ENCODE data around the gene KIF17. TPM values are rescaled to one million over a fixed set of nuclear protein-coding genes. Genes with fewer than 3 reads are reported as not detected.
A peak's percentile ranks its signal among the peaks of the same experiment; 100 is the strongest.

KIF17 gene
- total and polyA plus RNA-seq, 2 of the 8 experiments (the other 6 are each of a cell fraction or from before 2014, with no cell fraction given): 6.9 to 10.4 TPM

GRCh38 chr1:20729990-20730689 is 12.3 kb upstream of the KIF17 start:
- ChIA-PET POLR2A (ENCODE audit: partially characterized antibody) (interaction anchor here (1.6 to 7.8 kb wide), 3 partner anchors 14 to 57 kb away, joined by 10 to 68 read pairs (median 11); partner anchors contain the start of genes HP1BP3 and KIF17), CTCF (ENCODE audit: partially characterized antibody) (interaction anchor here (1.3 to 4.6 kb wide), 4 partner anchors 11 to 33 kb away, joined by 3 to 34 read pairs (median 18); partner anchors contain the start of gene KIF17)

More at GRCh38 chr1:20729990-20730689, 12.3 kb upstream of the KIF17 start:
- no peaks in the 10 kb centered on the region; a peak in 1 of 4 replicates for H3K79me2 ChIP-seq (ENCODE audit: control insufficient read depth in 1 of 2, insufficient read depth in 2 of 2, low read length in 2 of 2)
- peak in 1 of 2 experiments; percentile 54 for DNase-seq (ENCODE audit: low read depth in 1 of 2, low spot score in 2 of 2)
- H3K4me3 ChIP-seq (ENCODE audit: extremely low read depth in 1 of 4, insufficient read depth in 2 of 4, low read depth in 3 of 4, low read length in 4 of 4): peak overlapping the region in 1 of 4 experiments; percentile 33; a peak in 3 of 8 replicates
- no peak overlapping the region for H2BK5ac ChIP-seq (ENCODE audit: low read depth, low read length)
- H3K23ac ChIP-seq (ENCODE audit: insufficient read length): no peak overlapping the region
- H3K4me1 ChIP-seq (replicated peaks in 1 of 4; ENCODE audit: control insufficient read depth in 3 of 4, insufficient read depth in 4 of 4, low read length in 3 of 4): peaks cover 5 to 46% (median 35%) of the 10 kb centered on the region in 4 experiments
- H2BK120ac ChIP-seq (replicated peaks; ENCODE audit: low read depth, low read length): no peak overlapping the region
- no peak for FAIRE-seq
- H2BK12ac ChIP-seq (ENCODE audit: low read depth, low read length): peak overlapping the region; percentile 50; the same call in 1 of the 2 replicates
- H2AFZ ChIP-seq (ENCODE audit: low read length): no peak overlapping the region
- peaks cover 11% of the 10 kb centered on the region; the same call in 1 of the 2 replicates for H3K23me2 ChIP-seq (ENCODE audit: low read depth, low read length)
- H3K36me3 ChIP-seq (ENCODE audit: control insufficient read depth in 2 of 4, insufficient read depth in 4 of 4, low read length in 3 of 4): no peaks in the 10 kb centered on the region
- H3K14ac ChIP-seq (ENCODE audit: insufficient read length): no peak overlapping the region
- peaks cover 1 to 3% of the 10 kb centered on the region in 2 experiments for H4K20me1 ChIP-seq (replicated peaks in 1 of 2; ENCODE audit: control insufficient read depth in 1 of 2, insufficient read depth in 2 of 2, low read length in 2 of 2)
- H3K56ac ChIP-seq (replicated peaks; ENCODE audit: insufficient read length, low read depth, low read length): no peak overlapping the region
- H4K8ac ChIP-seq (ENCODE audit: extremely low read depth, insufficient read depth, low read length): no peak overlapping the region
- 0 out of 2 replicates have a peak overlapping the region, but pooled peaks have one; percentile 75 for H2AK5ac ChIP-seq (ENCODE audit: low read depth, low read length)
- H2BK20ac ChIP-seq (ENCODE audit: low read length): peak overlapping the region; percentile 32; the same call in 1 of the 2 replicates
- TF ChIP-seq ASH2L (IDR thresholded peaks at IDR 0.05; ENCODE audit: low read length) (no peak), FOSL1 (IDR thresholded peaks at IDR 0.05; ENCODE audit: insufficient read depth, low read depth, low read length) (no peak)
- peak overlapping the region; percentile 61 to 97 for H3K4me2 ChIP-seq (ENCODE audit: insufficient read depth in 1 of 2, low read depth in 2 of 2, low read length in 2 of 2)
- no peak overlapping the region for H3K4ac ChIP-seq (replicated peaks; ENCODE audit: insufficient read length, low read depth, low read length)
- no peaks in the 10 kb centered on the region for H3K9me3 ChIP-seq (ENCODE audit: insufficient read depth in 2 of 2, low read depth in 1 of 2, low read length in 1 of 2)
- peaks cover 2 to 30% (median 27%) of the 10 kb centered on the region in 4 experiments for H3K27me3 ChIP-seq (replicated peaks in 1 of 4; ENCODE audit: control insufficient read depth in 3 of 4, extremely low read depth in 1 of 4, insufficient read depth in 3 of 4, low read length in 3 of 4)
- H2BK15ac ChIP-seq (ENCODE audit: low read length): peak overlapping the region; percentile 29; the same call in 1 of the 2 replicates
- H3K18ac ChIP-seq (ENCODE audit: extremely low read depth, low read length): peak overlapping the region; percentile 32
- no peak overlapping the region for H4K5ac ChIP-seq (ENCODE audit: insufficient read length, low read depth, low read length)
- 55% methylated on average over 19 of the region's 19 CpGs; no CpG with 5 or more reads in 1 of the 2 experiments for WGBS, 2 experiments (ENCODE audit: extremely low coverage in 1 of 2, insufficient coverage in 1 of 2, insufficient read length in 1 of 2, insufficient replicate concordance in 2 of 2, low coverage in 1 of 2, low lambda C conversion rate in 2 of 2, missing lambda C conversion rate in 1 of 2)
- peak overlapping the region; percentile 39 for H4K91ac ChIP-seq (replicated peaks; ENCODE audit: insufficient read length, low read length)
- H3K27ac ChIP-seq (ENCODE audit: low read depth, low read length): no peak overlapping the region
- peak overlapping the region in 1 of 4 experiments; percentile 26; a peak in 1 of 7 replicates for H3K9ac ChIP-seq (replicated peaks in 1 of 4; ENCODE audit: extremely low read depth in 1 of 4, low read depth in 3 of 4, low read length in 3 of 4)
- H3K79me1 ChIP-seq (ENCODE audit: low read depth, low read length): no peaks in the 10 kb centered on the region
